ENCODE measurements around the gene GALNT4. TPM values are rescaled to one million over a fixed set of nuclear protein-coding genes. Genes with fewer than 3 reads are reported as not detected.

GALNT4 gene
- total RNA-seq, 6 experiments from 2014 or later, result 2.5 to 6.2 (median 4.1) TPM

- 82% methylated on average over 3 of the region's 3 CpGs for WGBS (ENCODE audit: insufficient coverage, low coverage, low lambda C conversion rate, missing lambda C conversion rate)
- no peak for DNase-seq
- Histone ChIP-seq H3K4me1 (peaks cover 0 to 13% (median 4%) of the 10 kb centered on the region in 4 donors), H3K27me3 (no peaks in the 10 kb centered on the region), H3K9me3 (no peaks in the 10 kb centered on the region), H3K27ac (no peak overlapping the region), H3K4me3 (no peak overlapping the region), H3K36me3 (no peaks in the 10 kb centered on the region)
- TF ChIP-seq CTCF (IDR thresholded peaks at IDR 0.05) (no peak), POLR2A (IDR thresholded peaks at IDR 0.05) (no peak)
- intact Hi-C loops (cut with DNase I), result loop anchor here in 1 of 2 donors (10.0 kb wide), 1 partner anchor 45 kb away; the partner anchor contains the start of genes GALNT4 and POC1B
- no peak for ATAC-seq
Measured at GRCh38 chr12:89479982-89480381, 44.6 kb downstream of the GALNT4 start.

- intact Hi-C loops (cut with DNase I), result loop anchor here in 1 of 2 donors (10.0 kb wide), 1 partner anchor 47 kb away; the partner anchor contains the start of genes GALNT4 and POC1B
- H3K4me1 ChIP-seq, result peaks cover 0 to 13% (median 4%) of the 10 kb centered on the region in 4 donors
- no peaks in the 10 kb centered on the region for H3K9me3 ChIP-seq
- no peak for DNase-seq
- H3K27me3 ChIP-seq, result no peaks in the 10 kb centered on the region
- no peak for TF ChIP-seq POLR2A (IDR thresholded peaks at IDR 0.05)
- TF ChIP-seq CTCF (IDR thresholded peaks at IDR 0.05), result no peak
- no peak for ATAC-seq
- H3K27ac ChIP-seq, result no peak overlapping the region
- H3K4me3 ChIP-seq, result no peak overlapping the region
- H3K36me3 ChIP-seq, result no peaks in the 10 kb centered on the region
- WGBS (ENCODE audit: insufficient coverage, low coverage, low lambda C conversion rate, missing lambda C conversion rate), result 83% methylated on average over 7 of the region's 8 CpGs
Measured at GRCh38 chr12:89477633-89478279, 46.8 kb downstream of the GALNT4 start.

GRCh38 chr12:89476904-89477595 lies 47.5 kb downstream of the GALNT4 start:
- no peaks in the 10 kb centered on the region for H3K27me3 ChIP-seq
- intact Hi-C loops (cut with DNase I), result loop anchor here in 1 of 2 donors (10.0 kb wide), 1 partner anchor 48 kb away; the partner anchor contains the start of genes GALNT4 and POC1B
- peak; percentile 30 to 68 (median 49) for ATAC-seq
- WGBS (ENCODE audit: insufficient coverage, low coverage, low lambda C conversion rate, missing lambda C conversion rate), result 29% methylated on average over 4 of the region's 4 CpGs
- no peaks in the 10 kb centered on the region for H3K36me3 ChIP-seq
- TF ChIP-seq POLR2A (IDR thresholded peaks at IDR 0.05) (no peak), CTCF (IDR thresholded peaks at IDR 0.05) (no peak)
- no peak for DNase-seq
- H3K4me3 ChIP-seq, result no peak overlapping the region
- H3K27ac ChIP-seq, result no peak overlapping the region
- peaks cover 0 to 13% (median 4%) of the 10 kb centered on the region in 4 donors for H3K4me1 ChIP-seq
- H3K9me3 ChIP-seq, result no peaks in the 10 kb centered on the region

GRCh38 chr12:89476232-89476631 lies 48.4 kb downstream of the GALNT4 start:
- ATAC-seq (no peak), DNase-seq (no peak)
- Histone ChIP-seq H3K36me3 (no peaks in the 10 kb centered on the region), H3K9me3 (no peaks in the 10 kb centered on the region), H3K4me3 (no peak overlapping the region), H3K27ac (no peak overlapping the region), H3K27me3 (no peaks in the 10 kb centered on the region), H3K4me1 (peaks cover 0 to 13% (median 4%) of the 10 kb centered on the region in 4 donors)
- intact Hi-C loops (cut with DNase I), result loop anchor here in 1 of 2 donors (10.0 kb wide), 1 partner anchor 49 kb away; the partner anchor contains the start of genes GALNT4 and POC1B
- TF ChIP-seq POLR2A (IDR thresholded peaks at IDR 0.05) (no peak), CTCF (IDR thresholded peaks at IDR 0.05) (no peak)
- WGBS (ENCODE audit: insufficient coverage, low coverage, low lambda C conversion rate, missing lambda C conversion rate), result 87% methylated on average over 3 of the region's 3 CpGs

Measured in right lobe of liver (tissue), 6 donors.